ENCODE measurements around the gene C6orf118.

C6orf118 gene

DNA sequence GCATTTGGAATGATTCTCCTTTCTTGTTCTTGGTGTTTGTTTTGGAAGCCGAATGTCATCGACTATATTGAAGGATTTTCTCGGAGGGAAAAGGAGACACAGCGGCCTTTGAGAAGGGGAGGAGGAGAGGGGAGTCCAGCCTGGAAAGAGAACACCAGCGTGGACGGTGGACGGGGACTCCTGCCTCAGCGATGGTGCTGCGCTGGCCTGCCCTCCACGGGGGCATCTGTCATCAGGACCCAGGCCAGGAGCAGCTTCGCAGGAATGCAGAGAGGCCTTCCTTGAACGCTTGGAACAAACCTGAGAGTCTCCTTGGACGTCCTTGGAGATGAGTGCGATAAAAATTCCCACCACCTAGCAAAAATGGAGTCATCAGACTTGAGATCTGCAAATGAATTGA is 8.3 kb upstream of the C6orf118 start:
- TF ChIP-seq, protein P1, sequence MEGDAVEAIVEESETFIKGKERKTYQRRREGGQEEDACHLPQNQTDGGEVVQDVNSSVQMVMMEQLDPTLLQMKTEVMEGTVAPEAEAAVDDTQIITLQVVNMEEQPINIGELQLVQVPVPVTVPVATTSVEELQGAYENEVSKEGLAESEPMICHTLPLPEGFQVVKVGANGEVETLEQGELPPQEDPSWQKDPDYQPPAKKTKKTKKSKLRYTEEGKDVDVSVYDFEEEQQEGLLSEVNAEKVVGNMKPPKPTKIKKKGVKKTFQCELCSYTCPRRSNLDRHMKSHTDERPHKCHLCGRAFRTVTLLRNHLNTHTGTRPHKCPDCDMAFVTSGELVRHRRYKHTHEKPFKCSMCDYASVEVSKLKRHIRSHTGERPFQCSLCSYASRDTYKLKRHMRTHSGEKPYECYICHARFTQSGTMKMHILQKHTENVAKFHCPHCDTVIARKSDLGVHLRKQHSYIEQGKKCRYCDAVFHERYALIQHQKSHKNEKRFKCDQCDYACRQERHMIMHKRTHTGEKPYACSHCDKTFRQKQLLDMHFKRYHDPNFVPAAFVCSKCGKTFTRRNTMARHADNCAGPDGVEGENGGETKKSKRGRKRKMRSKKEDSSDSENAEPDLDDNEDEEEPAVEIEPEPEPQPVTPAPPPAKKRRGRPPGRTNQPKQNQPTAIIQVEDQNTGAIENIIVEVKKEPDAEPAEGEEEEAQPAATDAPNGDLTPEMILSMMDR (IDR thresholded peaks at IDR 0.05; ENCODE audit: control insufficient read depth, extremely low read depth, insufficient read depth): no peak
- H3K4me3 ChIP-seq (ENCODE audit: low read depth, low read length): no peak overlapping the region
- no peak for DNase-seq (ENCODE audit: low read depth)

DNA sequence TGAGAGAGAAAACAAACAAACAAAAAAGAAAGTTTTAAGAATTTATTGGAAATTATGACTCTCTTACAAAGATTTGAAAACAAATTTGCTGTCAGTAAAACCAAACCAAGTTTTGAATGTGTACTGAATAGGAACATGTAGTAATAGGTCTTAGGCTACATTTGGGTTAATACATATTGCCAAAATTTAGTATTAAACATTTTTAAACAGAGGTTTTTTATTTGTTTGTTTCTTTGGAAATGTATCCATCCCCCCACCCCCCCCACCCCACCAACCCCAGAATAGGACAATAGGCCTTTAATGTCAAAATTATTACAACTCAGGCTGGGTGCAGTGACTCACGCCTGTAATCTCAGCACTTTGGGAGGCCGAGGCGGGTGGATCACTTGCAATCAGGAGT is 2.5 kb downstream of the C6orf118 start:
- DNase-seq (ENCODE audit: low read depth): no peak
- TF ChIP-seq, protein P1 (IDR thresholded peaks at IDR 0.05; ENCODE audit: control insufficient read depth, extremely low read depth, insufficient read depth): no peak
- no peak overlapping the region for H3K4me3 ChIP-seq (ENCODE audit: low read depth, low read length)

DNA sequence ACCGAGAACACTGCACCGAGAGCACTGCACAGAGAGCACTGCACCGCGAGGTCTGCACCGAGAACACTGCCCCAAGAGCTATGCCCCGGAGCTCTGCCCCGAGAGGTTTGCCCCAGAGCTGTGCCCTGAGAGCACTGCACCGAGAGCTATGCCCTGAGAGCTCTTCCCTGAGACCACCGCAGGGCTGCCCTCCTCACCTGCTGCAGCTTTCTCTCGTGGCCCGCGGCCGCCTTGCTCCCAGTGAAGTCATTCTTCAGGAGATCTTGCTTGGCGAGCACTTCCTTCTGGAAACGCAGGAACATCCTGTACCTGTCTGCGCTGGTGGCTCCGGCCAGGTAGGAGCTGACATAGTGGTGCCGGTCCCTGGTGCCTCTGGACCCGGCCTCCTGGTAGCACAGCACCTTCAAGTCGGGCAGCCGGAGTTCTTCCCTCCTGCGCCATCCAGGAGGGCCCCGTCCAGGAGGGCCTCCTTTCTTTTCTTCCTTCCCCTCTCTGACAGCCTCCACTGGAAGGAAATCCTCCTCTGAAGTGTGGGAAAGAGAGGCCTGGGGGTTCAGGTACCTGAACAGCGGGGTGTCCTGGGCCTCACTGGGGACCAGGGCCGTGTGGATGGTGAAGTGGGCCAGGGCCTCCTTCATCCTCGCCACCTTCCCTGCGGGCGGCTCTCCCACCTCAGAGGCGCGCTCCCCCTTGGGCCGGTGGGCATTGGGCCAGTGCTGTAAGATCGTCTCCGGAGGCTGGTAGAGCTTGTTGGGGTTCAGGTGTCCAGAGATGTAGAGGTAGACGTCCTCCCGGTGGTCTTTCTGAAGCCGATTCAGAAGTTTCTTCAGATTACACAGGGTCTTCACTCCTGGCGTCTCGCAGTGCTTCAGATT is 7.8 kb downstream of the C6orf118 start:
- H3K4me3 ChIP-seq (ENCODE audit: low read depth, low read length): no peak overlapping the region
- TF ChIP-seq, protein P1 (IDR thresholded peaks at IDR 0.05; ENCODE audit: control insufficient read depth, extremely low read depth, insufficient read depth): no peak
- DNase-seq (ENCODE audit: low read depth): no peak

DNA sequence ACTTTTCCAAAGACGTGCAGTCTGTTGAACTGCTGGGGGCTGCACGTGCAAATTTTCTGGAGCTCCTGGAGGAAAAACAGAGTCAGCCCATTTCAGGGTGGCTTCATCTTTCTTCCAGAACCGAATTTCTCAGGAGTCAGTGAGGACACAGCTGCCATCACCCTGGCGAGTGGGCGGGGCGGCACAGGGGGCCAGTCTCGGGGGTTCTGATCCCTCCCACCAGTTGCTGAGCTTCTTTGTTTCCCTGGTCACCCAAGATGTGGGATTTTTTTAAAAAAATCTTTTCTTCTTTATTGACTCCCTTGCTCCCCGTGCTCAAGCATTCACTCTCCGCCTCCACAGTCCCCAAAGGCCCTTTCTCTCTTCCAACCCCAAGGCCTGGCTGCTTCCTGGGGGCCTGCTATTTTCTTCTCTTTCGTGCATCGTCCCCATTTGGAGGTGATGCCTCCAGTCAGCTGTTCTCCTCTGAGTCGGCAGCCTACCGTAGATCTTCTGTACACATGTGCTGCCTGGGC is 8.9 kb downstream of the C6orf118 start:
- TF ChIP-seq, protein P1 (IDR thresholded peaks at IDR 0.05; ENCODE audit: control insufficient read depth, extremely low read depth, insufficient read depth): no peak
- no peak overlapping the region for H3K4me3 ChIP-seq (ENCODE audit: low read depth, low read length)
- no peak for DNase-seq (ENCODE audit: low read depth)

DNA sequence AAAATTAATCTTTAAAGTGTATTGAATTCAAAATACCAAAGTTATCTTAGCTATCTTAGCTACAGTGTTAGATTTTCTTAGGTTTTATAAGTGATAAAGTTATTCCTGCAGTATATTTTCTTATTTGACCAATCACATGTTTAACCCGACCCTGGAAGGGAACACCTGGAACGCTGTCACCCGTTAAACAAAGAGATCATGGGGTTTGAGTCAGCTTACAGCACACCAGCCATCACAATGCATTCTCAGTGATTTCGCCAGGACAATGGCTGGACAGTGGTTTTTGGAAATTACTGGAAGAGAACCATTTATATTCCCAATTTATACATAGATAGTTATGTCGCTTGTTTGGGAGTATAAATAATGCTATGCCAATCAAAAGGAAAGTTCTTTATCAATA is 10.5 kb downstream of the C6orf118 start:
- TF ChIP-seq, protein P1 (IDR thresholded peaks at IDR 0.05; ENCODE audit: control insufficient read depth, extremely low read depth, insufficient read depth): no peak
- no peak overlapping the region for H3K4me3 ChIP-seq (ENCODE audit: low read depth, low read length)
- DNase-seq (ENCODE audit: low read depth): no peak

DNA sequence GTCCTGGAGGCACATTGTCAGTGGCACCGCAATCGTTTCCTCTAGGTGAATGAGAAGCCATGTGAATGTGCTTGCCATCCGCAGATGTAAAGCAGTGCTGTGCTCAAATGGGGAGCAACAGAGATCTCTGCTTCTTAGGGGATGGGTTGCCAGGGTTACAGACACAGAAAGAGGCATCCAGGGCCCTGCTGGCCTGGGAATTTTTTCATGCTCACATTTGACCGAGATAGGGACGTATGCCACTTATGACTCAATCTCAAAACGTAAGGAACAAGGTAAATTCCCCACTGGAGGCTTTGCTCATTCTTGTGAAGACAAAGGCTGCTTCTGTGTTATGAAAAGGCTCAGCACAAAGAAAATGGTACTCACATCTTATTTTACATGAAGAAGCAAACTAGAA is 11.0 kb downstream of the C6orf118 start:
- no peak overlapping the region for H3K4me3 ChIP-seq (ENCODE audit: low read depth, low read length)
- TF ChIP-seq, protein P1 (IDR thresholded peaks at IDR 0.05; ENCODE audit: control insufficient read depth, extremely low read depth, insufficient read depth): no peak
- no peak for DNase-seq (ENCODE audit: low read depth)
